NOMO-1 treated with DMSO at 0.1 percent for 48 hours (cell line): ENCODE results near the gene GLYR1.

Experiments
- DNase-seq: peaks from one replicate; lab custom pipeline; 2025; ENCODE audit not compliant: unreplicated experiment; lab: John Stamatoyannopoulos, UW

GLYR1 gene

DNA sequence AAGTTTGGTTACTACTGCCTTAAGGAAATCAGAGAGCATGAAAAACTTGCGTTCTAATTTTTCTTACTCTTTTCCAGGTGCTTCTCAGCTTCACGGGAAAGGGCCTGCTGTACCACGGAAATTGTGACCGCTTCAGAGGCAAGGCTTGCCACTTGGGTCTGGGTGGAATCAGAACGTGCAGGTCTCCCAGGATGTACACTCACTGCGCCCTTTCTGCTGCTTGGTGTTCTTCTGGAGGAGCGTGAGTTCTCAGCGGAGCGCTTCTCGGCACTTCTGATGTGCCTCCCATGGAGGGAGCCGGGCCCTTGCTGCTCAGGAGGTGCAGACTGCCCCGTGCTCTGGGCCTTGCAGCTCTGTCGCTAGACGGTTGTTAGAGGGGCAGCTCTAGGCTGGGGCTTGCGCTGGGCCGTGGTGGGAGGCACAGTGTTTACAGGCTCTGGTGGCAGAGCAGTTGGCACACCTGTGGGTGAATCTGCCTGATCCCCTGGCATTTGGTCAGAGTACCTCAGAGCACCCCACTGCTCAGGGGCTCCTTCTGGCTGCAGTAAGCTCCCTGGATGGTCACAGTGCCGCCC, 33.0 kb upstream of the GLYR1 start:
- no peak for DNase-seq

DNA sequence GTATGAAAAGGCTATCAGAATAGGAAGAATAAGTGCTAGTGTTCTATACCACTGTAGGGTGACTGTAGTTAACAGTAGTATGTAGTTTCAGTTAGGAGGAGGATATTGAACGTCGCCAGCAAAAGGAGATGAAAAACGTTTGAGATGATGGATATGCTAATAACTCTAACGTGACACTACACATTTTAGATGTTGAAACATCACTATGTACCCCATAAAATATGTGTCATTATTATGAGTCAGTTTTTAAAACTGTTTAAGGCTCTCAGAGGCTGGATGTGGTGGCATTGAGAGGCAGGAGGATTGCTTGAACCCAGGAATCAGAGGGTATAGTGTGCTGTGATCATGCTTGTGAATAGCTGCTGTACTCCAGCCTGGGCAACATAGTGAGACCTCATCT, 32.0 kb upstream of the GLYR1 start:
- DNase-seq, result no peak

DNA sequence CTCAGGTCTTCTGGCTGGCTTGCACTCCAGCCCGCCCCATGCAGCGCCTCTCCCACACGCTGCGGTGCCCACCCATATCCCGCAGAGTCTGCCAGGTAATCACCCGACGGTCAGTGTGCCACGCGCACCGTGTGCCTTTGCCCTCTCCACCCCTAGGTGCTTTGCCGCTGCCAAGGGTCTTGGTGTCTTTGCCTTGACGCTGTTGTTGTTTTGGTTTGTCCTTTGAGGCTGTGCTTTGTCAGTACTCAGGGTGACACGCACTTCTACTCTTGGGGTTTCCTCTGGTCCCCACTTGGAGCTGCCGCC, 30.2 kb upstream of the GLYR1 start:
- no peak for DNase-seq

DNA sequence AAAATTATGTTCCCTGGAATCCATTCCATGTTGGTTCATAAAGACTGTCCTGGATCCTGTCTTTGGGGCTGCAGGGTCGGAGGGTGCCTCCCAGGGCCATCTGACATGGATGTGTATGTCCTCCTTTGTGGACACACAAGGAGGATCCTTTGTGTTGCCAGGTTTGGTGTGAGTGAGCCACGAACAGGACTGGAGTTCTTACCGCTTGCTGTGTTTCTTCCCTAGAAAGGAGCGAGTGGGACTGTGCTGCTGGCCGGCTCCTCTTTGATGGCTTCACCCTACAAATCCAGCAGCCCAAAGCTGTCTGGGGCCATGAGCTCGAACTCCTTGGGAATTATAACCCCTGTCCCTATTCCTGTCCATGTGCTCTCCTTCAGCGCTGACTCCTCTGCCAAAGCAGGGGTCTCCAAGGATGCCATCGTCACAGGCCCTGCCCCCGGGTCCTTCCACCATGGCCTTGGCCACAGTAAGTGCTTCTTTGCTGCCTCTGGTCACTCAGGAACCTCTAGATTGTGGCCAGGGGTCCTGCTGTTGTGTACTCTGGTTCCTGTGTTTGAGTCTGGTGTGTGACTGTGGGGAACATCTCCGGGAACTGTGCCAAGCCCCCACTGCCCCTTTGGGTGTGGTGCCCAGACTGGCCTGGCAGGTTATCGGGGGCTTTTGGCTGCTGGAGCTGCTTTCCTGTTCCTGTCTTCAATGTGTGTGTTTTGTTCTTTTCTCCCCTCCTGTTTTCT, 29.7 kb upstream of the GLYR1 start:
- DNase-seq, result no peak

DNA sequence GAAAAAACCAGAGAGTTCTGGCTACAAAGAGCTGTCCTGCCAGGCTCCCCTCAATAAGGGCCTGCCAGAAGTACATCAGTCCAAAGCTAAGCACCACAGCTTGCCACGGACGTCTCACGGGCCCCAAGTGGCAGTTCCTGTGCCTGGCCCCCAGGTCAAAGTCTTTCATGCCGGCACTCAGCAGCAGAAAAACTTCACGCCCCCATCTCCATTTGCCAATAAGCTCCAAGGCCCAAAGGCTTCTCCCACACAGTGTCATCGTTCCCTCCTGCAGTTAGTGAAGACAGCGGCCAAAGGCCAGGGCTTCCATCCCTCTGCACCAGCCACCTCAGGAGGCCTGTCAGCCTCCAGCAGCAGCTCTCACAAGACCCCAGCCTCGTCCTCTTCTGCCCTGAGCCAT, 27.6 kb upstream of the GLYR1 start:
- no peak for DNase-seq

- no peak for DNase-seq
These were observed 26.0 kb upstream of the GLYR1 start for GRCh38 chr16:4873091-4873490.

DNA sequence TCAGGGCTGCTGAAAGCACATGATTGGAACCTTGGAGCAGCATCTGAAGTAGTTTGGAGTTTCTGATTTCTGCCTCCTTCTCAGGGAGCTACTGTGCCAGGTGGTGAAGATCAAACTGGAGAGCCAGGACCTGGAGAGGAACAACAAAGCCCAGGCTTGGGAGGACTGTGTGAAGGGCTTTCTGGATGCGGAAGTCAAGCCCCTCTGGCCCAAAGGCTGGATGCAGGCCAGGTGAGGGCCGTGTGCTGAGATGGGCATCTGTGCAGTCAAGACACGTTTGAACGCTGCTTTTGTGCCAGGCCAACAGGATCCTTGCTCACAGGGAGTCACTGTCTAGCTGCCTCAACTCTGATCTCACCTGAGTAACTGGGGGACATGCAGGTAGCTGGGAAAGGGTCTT, 24.0 kb upstream of the GLYR1 start:
- no peak for DNase-seq

- no peak for DNase-seq
These were observed 23.1 kb upstream of the GLYR1 start for GRCh38 chr16:4870138-4870671.

DNA sequence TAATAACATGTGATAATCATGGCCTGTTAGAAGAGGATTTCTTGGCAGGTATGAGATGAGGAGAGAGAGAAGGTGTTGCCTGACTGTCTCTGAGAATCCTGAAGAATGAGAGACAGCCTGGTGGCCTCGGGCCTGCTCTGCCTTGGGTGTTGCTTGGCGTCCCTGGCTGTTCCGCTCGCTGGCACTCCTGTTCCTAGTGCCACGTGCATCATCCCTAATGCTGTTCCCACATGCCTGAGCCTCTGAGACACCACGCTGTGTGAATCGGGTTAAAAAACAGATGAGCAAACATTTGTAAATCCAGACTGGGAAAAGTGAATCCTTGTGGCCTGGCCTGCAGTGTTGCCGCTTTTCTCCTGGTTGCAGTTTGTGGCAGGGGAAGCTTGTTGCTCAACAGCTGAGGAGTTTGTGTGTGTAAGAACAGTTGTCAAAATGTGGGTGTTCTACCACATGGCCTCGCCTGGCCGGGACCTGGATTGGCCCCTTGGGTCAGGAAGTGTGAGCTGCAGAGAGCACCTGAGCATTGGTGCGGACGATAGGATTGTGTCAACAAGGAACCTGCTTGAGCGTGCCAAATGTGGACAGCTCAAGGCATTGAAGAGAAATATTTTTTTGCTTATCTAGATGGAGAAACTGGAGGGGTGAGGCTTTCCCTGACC, 22.2 kb upstream of the GLYR1 start:
- DNase-seq, result no peak

- no peak for DNase-seq
These were observed 21.4 kb upstream of the GLYR1 start for GRCh38 chr16:4868535-4868934.

DNA sequence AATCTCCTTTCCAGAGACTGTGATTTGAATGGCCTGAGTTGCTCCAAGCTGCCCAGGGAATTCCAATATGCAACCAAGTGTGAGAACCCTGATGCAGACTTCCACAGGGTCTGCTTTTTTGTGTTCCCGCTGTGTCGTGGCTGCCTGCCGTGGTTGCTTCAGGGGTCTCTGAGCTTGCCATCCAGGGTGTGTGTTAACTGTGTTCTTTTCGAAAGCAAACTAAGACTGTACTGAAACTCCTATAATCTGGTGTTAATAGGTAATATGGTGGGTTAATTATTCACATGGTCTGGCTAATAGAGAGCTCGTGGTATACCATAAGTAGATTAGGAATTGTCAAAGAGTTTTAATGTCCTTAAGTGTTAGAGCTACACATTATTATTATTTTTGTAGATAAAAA, 20.9 kb upstream of the GLYR1 start:
- no peak for DNase-seq

DNA sequence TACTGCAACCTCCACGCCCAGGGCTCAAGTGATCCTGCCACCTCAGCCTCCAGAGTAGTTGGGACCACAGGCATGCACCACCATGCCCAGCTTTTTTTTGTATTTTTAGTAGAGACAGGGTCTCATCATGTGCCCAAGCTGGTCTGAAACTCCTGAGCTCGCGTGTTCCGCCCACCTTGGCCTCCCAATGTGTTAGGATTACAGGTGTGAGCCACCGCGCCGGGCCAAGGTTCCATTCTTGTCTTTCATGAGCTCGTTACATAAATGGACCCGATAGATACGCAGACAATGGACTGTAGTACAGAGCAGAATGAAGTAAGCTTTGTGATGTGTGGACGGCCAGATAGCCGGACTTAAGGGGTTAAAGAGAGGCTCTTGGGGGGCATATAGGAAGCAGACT, 19.5 kb upstream of the GLYR1 start:
- DNase-seq, result no peak

GRCh38 chr16:4865231-4865860, 18.3 kb upstream of the GLYR1 start:
- DNase-seq, result no peak

DNA sequence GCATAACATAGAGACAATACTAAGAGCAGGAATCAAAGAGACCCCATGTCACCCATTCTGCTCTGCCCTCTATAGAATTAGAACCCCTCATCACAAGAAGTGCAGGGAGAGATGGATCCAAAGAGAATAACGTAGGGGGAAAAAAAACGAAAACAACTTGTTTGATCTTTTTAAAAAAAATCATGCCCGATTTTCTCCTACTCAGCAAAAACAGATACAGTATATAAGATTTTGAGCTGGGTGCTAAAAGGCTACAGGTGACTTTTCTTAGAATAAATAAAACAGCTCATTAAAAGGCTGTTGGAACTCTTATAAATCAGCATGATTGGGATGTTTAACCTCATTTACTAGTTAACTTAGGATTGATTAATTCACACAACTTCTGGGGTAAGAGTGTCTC, 17.6 kb upstream of the GLYR1 start:
- DNase-seq, result no peak

- no peak for DNase-seq
These were observed 15.6 kb upstream of the GLYR1 start for GRCh38 chr16:4862639-4863038.

- no peak for DNase-seq
These were observed 13.7 kb upstream of the GLYR1 start for GRCh38 chr16:4860727-4861342.

GRCh38 chr16:4859900-4860255, 12.8 kb upstream of the GLYR1 start:
- DNase-seq, result no peak

- no peak for DNase-seq
These were observed 12.3 kb upstream of the GLYR1 start for GRCh38 chr16:4859190-4859899.

- no peak for DNase-seq
These were observed 8.7 kb upstream of the GLYR1 start for GRCh38 chr16:4855804-4856203.

GRCh38 chr16:4855371-4855770, 8.3 kb upstream of the GLYR1 start:
- no peak for DNase-seq

DNA sequence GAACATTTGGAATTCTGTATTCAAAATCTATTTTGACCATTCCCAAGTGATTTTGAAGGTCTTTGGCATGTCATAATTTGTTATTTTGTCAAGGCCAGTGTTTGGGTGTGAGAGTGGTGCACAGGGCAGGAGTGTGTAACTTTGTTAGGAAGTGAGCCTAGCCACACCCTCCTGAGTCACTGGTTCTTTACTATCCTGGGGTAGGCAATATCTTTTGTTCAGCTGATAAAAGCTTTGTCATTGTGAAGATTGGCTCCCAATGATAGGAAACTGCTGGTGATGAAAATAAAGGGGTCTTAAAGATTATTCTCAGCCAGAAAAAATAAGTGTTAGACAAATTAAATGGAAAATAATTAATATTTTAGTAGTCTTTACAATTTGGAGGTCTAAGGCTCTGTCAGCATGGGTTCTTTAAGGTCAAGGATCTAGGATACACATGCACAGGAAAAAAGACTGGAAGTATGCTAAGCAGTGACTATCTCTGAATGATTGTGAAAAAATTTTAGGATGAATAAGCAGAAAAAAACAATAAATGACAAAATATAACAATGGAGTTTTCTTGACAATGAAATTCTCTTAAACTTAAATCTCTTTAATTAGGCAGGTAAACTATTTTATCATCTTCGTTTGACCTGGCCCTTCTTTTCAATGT, 5.3 kb upstream of the GLYR1 start:
- DNase-seq, result peak; percentile 1
